ENCODE results near the gene SLC12A8. TPM values are rescaled to one million over a fixed set of nuclear protein-coding genes. Genes with fewer than 3 reads are reported as not detected.

The SLC12A8 gene
- total and polyA plus RNA-seq, 12 donors, result 1.0 to 5.9 (median 1.8) TPM

- intact Hi-C loops (cut with DNase I), result no loop called here
- H3K4me1 ChIP-seq (replicated peaks in 1 of 2), result no peaks in the 10 kb centered on the region
- no peak for TF ChIP-seq CTCF (IDR thresholded peaks at IDR 0.05)
- TF ChIP-seq POLR2A (IDR thresholded peaks at IDR 0.05), result no peak
- no peaks in the 10 kb centered on the region for H3K9me3 ChIP-seq (replicated peaks in 1 of 3)
- H3K36me3 ChIP-seq (replicated peaks in 1 of 2), result no peaks in the 10 kb centered on the region
- no peak overlapping the region for H3K4me3 ChIP-seq
- 97% methylated on average over 1 of the region's 1 CpG for WGBS, 4 donors
- H3K27ac ChIP-seq, result no peak overlapping the region
- H3K27me3 ChIP-seq, result no peaks in the 10 kb centered on the region
- no peak for DNase-seq
Observed at GRCh38 chr3:125229707-125230106, 17.2 kb upstream of the SLC12A8 start.

DNA sequence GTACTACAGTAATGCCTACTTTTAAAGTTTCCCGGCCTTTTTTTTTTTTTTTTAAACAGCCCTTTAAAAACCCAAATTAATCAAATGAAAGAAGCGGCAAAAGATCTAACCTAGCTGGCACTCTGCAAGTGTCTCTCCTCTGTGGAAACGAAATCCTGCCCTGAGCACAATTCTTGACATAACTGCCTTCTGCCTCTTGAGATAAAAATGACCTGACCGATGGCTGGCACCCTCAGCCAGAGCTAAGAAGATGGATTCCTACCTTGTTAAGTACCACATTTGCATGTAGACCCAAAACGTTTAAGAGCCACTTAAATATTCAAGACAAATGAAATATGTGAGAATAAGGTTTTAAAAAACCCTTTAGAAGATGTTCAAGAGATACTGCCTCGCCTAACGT is 16.6 kb upstream of the SLC12A8 start:
- Histone ChIP-seq H3K36me3 (replicated peaks in 1 of 2) (no peaks in the 10 kb centered on the region), H3K27me3 (no peaks in the 10 kb centered on the region), H3K9me3 (replicated peaks in 1 of 3) (no peaks in the 10 kb centered on the region), H3K27ac (no peak overlapping the region), H3K4me1 (replicated peaks in 1 of 2) (no peaks in the 10 kb centered on the region), H3K4me3 (no peak overlapping the region)
- intact Hi-C loops (cut with DNase I), result no loop called here
- DNase-seq, result no peak
- 80 to 89% (median 85%) methylated on average over 7 of the region's 7 CpGs for WGBS, 4 donors
- TF ChIP-seq CTCF (IDR thresholded peaks at IDR 0.05) (no peak), POLR2A (IDR thresholded peaks at IDR 0.05) (no peak)

DNA sequence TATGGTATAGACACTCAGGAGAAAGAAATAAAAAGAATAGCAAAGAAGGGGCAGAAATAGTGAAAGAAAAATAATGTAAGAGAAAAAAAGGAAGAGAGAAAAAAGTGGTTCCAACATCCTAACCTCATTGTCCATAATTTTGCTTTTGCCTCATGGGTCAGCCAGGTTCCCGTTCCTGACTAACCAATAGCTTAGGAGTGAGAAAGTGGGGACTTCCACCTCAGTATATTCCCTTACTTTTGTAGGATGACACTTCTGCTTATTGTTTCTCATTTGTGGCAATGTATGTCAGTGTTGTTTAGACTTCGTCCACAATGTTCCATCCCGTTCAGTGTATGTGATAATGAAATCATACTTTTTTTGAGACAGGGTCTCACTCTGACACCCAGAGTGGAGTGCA is 9.3 kb upstream of the SLC12A8 start:
- no peak for TF ChIP-seq CTCF (IDR thresholded peaks at IDR 0.05)
- no peak for TF ChIP-seq POLR2A (IDR thresholded peaks at IDR 0.05)
- Histone ChIP-seq H3K9me3 (replicated peaks in 1 of 3) (no peaks in the 10 kb centered on the region), H3K4me3 (no peak overlapping the region), H3K27ac (no peak overlapping the region), H3K27me3 (no peaks in the 10 kb centered on the region), H3K36me3 (replicated peaks in 1 of 2) (no peaks in the 10 kb centered on the region), H3K4me1 (replicated peaks in 1 of 2) (no peaks in the 10 kb centered on the region)
- WGBS, 4 donors, result 70 to 77% (median 74%) methylated on average over 3 of the region's 3 CpGs
- intact Hi-C loops (cut with DNase I), result no loop called here
- DNase-seq, result no peak

GRCh38 chr3:125220727-125221429 is 8.3 kb upstream of the SLC12A8 start:
- Histone ChIP-seq H3K36me3 (replicated peaks in 1 of 2) (no peaks in the 10 kb centered on the region), H3K27ac (no peak overlapping the region), H3K4me3 (no peak overlapping the region), H3K9me3 (replicated peaks in 1 of 3) (no peaks in the 10 kb centered on the region), H3K27me3 (no peaks in the 10 kb centered on the region), H3K4me1 (replicated peaks in 1 of 2) (no peaks in the 10 kb centered on the region)
- WGBS, 4 donors, result 59 to 67% (median 65%) methylated on average over 7 of the region's 7 CpGs
- no peak for DNase-seq
- no peak for TF ChIP-seq POLR2A (IDR thresholded peaks at IDR 0.05)
- intact Hi-C loops (cut with DNase I), result no loop called here

GRCh38 chr3:125220183-125220582 is 7.6 kb upstream of the SLC12A8 start:
- no peaks in the 10 kb centered on the region for H3K36me3 ChIP-seq (replicated peaks in 1 of 2)
- no peak overlapping the region for H3K4me3 ChIP-seq
- DNase-seq, result no peak
- intact Hi-C loops (cut with DNase I), result no loop called here
- 82 to 90% (median 86%) methylated on average over 10 of the region's 10 CpGs for WGBS, 4 donors
- no peaks in the 10 kb centered on the region for H3K4me1 ChIP-seq (replicated peaks in 1 of 2)
- TF ChIP-seq CTCF (IDR thresholded peaks at IDR 0.05) (no peak), POLR2A (IDR thresholded peaks at IDR 0.05) (no peak)
- H3K27ac ChIP-seq, result no peak overlapping the region
- H3K27me3 ChIP-seq, result no peaks in the 10 kb centered on the region
- H3K9me3 ChIP-seq (replicated peaks in 1 of 3), result no peaks in the 10 kb centered on the region

All from adrenal gland (tissue), 12 donors.